Transverse colon (tissue), 3 donors: ENCODE results near the gene CBLC.

ENCODE experiments used
- EP300 ChIP-seq: sonication (generic); formaldehyde crosslinking; IDR thresholded peaks from one replicate; pipeline ENCODE4 v1.6.1; 2017; ENCODE audit warnings: antibody characterized with exemption, low read depth
- POLR2A ChIP-seq: fragments of 450-650 bp; IDR thresholded peaks from one replicate; pipeline ENCODE4 v1.6.1; 2016; ENCODE audit warnings: antibody characterized with exemption, mild to moderate bottlenecking, moderate library complexity
- TF ChIP-seq, protein P1 (sequence below), 5 experiments: fragments of 200-600 bp in 3 of 5; fragments of 450-650 bp in 2 of 5; sonication (generic) in 3 of 5; IDR thresholded peaks; 1 replicate in 2 of 5; 2 replicates in 3 of 5; pipeline ENCODE4 v1.5.1; 2016 to 2017; ENCODE audit warnings: antibody characterized with exemption in 5 of 5, inconsistent platforms in 3 of 5, mild to moderate bottlenecking in 2 of 5, moderate library complexity in 1 of 5

DNA sequence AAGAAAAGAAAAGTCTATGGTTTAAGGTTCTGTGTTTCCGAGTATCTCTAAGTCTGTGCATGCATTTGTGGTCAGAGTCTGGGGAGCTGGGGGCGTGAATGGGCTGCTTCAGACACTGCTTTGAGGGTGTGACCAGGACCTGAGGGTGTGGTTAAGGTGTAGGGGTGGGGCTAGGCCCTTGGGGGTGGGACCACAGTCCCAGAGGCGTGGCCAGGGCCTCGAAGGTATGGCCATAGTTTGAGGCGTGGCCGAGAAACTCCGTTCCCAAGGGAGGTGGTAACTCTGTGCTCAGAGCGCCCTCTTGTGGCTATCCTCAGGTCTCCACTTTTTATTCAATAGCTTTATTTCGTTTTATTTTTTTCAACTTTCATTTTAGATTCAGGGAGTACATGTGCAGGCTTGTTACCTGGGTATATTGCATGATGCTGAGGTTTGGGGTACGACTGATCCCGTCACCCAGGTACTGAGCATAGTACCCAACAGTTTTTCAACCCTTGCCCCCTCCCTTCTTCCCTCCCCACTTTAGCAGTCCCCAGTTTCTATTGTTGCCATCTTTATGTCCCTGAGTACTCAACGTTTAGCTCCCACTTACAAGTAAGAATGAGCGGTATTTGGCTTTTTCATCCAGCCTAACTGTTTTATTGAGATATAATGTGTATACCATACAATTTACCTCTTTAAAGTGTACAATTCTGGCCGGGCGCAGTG lies 7.0 kb upstream of the CBLC start:
- TF ChIP-seq, protein P1, sequence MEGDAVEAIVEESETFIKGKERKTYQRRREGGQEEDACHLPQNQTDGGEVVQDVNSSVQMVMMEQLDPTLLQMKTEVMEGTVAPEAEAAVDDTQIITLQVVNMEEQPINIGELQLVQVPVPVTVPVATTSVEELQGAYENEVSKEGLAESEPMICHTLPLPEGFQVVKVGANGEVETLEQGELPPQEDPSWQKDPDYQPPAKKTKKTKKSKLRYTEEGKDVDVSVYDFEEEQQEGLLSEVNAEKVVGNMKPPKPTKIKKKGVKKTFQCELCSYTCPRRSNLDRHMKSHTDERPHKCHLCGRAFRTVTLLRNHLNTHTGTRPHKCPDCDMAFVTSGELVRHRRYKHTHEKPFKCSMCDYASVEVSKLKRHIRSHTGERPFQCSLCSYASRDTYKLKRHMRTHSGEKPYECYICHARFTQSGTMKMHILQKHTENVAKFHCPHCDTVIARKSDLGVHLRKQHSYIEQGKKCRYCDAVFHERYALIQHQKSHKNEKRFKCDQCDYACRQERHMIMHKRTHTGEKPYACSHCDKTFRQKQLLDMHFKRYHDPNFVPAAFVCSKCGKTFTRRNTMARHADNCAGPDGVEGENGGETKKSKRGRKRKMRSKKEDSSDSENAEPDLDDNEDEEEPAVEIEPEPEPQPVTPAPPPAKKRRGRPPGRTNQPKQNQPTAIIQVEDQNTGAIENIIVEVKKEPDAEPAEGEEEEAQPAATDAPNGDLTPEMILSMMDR (IDR thresholded peaks at IDR 0.05), result peak; percentile 82 to 97 (median 87)
- TF ChIP-seq POLR2A (no peak), EP300 (no peak)
